RCC 7860 (cell line): Measurements from ENCODE around the gene LRRC70.
"Not testable (repeated sequence)": the region's sequence is repeated elsewhere in the genome, so short reads cannot be mapped to it uniquely, and the experiment has no call there.

Experiments used
- DNase-seq: peaks from one replicate; pipeline ENCODE4 v3.0.0-alpha.2; 2015; ENCODE audit warnings: low spot score
- FAIRE-seq: peaks from 2 replicates; lab custom pipeline; 2012; peaks lifted over from hg19 to GRCh38; lab: Jason Lieb, UNC

LRRC70 gene

GRCh38 chr5:62600560-62601252 is 22.1 kb downstream of the LRRC70 start:
- no peak for FAIRE-seq
- no peak for DNase-seq

DNA sequence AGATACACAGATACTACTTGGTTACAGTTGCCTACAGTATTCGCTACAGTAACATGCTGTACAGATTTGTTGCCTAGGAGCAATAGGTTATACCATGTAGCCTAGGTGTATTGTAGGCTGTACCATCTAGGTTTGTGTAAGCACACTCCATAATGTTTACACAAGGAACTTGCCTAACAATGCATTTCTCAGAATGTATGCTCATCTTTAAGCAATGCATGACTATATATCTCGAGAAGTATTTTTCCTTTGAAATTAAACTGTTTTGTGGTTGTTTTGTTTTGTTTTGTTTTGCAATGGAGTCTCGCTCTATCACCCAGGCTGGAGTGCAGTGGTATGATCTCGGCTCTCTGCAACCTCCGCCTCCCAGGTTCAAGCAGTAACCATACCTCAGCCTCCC is 25.3 kb downstream of the LRRC70 start:
- no peak for FAIRE-seq
- DNase-seq, result no peak

- FAIRE-seq (no peak), DNase-seq (no peak)
These were observed 27.0 kb downstream of the LRRC70 start for GRCh38 chr5:62605638-62606037.

- no peak for FAIRE-seq
These were observed 28.3 kb downstream of the LRRC70 start for GRCh38 chr5:62606878-62607277.

GRCh38 chr5:62607615-62608014 is 29.0 kb downstream of the LRRC70 start:
- FAIRE-seq (no peak), DNase-seq (no peak)

More at GRCh38 chr5:62606878-62607277, 28.3 kb downstream of the LRRC70 start:
- no peak for DNase-seq

DNA sequence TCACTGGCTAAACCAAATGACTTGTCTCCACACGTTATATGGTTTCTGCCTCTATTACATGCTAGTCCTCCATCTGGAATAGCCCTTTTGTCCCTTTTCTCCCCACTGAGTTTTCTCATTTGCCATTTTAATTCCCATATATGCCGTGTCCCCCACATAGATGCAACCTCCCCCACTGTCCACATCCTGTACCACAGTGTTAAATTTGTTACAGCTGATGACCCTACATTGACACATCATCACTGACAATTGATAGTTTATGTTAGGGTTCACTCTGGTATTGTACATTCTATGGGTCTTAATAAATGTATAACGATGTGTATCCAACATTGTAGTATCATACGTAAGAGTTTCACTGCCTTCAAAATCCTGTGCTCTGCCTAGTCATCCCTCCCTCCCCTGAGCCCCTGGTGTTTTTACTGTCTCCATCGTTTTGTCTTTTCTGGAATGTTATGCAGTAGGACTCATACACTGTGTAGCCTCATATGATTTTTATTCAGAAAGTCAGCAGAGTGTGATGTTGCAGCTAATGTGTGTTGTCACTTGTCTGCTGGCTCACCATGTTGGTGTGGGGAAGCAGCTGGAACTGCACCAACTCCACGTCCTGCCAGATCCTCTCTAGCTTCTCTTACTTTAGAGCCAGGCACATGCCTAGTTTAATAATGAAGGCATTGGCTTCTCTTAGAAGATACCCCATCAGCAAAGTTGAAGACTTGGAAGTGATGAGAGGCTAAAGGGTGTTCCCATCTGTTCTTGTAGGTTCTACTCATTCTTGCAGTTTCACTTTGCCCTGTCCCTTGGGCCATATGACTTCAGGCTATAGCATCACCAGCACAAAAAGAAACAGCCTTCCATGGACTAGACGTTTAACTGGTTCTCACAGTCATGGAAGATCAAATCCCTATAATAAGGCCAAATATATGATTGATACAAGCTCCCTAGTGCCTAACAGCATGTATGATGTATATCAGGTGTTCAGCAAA is 30.2 kb downstream of the LRRC70 start:
- no peak for DNase-seq
- no peak for FAIRE-seq

GRCh38 chr5:62614355-62614754 is 35.7 kb downstream of the LRRC70 start:
- no peak for FAIRE-seq
- no peak for DNase-seq

DNA sequence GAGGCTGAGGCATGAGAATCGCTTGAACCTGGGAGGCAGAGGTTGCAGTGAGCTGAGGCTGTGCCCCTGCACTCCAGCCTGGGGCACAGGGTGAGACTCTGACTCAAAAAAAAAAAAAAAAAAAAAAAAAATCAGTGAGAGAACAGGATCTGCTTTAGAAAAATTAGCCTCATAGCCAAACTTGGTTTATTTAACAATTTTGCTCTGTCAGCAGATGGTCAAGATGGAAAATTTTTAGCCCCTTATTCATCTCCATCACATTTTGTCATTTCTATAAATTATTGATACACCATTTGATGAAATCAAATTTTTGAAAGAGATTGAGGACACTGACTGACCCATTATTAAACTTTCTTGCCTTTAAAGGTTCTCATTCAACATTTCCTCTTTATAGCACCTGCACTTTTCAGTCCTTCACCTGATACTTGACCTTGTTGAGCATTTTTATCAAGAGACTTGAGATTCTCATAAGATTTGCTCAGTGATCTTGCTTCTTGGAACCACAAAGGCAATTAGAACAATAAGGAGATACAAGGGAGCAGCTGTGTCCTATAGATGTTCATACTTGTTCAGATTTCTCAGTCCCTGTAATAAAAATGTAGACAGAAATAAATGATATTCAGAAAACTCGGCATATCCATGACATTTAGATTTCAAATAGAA is 38.1 kb downstream of the LRRC70 start:
- DNase-seq (no peak), FAIRE-seq (no peak)

DNA sequence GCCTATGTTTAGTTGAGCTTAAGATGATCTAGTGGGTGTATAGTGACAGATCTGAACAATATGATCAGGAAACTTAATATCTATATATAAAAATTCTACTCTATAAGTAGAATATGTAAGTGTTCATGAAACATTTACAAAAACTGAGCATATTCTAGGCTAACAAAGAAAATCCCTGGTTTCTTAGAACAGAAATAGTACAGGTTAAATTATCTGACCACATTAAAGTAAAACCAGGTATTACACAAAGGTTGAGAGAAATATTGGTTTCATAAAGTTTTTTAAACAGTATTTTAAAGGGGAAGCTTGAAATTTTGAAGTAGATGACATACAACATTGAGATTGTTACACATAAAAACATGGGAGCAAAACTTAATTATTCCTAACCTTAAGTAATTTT is 39.3 kb downstream of the LRRC70 start:
- FAIRE-seq (no peak), DNase-seq (no peak)

DNA sequence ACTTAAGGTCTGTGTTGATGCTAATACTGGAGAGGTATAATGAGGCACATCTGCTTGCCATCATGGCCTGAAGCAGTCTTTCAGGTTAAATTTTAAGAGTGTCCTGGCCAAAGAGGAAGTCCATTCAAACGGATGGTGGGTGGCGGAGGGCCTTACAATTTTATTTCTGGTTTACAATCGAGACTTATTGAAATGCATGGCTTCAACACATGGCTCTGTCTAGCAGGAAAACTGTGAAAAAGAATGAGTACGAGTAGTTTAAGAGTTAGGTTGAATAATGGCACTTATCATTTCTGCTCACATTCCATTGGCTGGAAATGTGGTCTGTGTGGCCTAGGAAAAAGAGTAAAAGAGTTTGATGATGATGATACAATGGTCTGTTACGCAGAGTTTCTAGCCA is 42.1 kb downstream of the LRRC70 start:
- DNase-seq (no peak), FAIRE-seq (no peak)

- DNase-seq, result no peak
- no peak for FAIRE-seq
These were observed 42.7 kb downstream of the LRRC70 start for GRCh38 chr5:62621280-62621679.

DNA sequence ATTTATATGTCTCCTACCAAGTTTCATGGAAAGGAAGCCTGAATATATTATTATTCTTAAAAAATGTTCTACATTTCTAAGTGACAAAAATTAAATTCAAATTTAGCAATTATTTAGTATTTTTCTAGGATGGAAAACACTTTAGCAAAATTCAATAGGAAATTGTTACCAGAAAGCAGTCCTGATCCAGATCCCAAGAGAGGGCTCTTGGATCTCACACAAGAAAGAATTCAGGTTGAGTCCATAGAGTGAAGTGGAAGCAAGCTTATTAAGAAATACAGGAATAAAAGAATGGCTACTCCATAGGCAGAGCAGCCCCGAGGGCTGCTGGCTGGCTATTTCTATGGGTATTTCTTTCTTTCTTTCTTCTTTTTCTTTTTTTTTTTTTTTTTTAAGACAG is 44.7 kb downstream of the LRRC70 start:
- DNase-seq, result no peak
- no peak for FAIRE-seq

GRCh38 chr5:62624436-62624835 is 45.8 kb downstream of the LRRC70 start:
- FAIRE-seq, DNase-seq: not testable (repeated sequence)

DNA sequence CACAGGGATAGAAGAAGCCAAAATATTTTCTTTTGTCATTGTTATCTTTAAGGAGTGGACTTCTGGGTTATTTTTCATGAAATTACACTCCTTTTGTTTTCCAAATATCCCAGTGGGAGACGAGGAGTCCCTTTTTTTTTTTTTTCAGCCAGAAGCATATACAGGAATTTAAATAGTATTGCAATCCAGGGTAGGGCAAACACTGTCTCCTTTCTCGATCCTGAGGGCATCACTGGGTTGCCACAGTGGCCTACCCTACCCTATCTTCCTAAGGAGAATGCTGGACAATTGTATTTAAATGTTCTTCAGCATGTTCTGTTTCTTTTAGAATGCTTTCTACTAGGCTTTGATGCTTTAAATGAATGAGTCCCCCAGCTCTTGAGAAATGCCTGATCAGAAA is 47.9 kb downstream of the LRRC70 start:
- DNase-seq (no peak), FAIRE-seq (no peak)

DNA sequence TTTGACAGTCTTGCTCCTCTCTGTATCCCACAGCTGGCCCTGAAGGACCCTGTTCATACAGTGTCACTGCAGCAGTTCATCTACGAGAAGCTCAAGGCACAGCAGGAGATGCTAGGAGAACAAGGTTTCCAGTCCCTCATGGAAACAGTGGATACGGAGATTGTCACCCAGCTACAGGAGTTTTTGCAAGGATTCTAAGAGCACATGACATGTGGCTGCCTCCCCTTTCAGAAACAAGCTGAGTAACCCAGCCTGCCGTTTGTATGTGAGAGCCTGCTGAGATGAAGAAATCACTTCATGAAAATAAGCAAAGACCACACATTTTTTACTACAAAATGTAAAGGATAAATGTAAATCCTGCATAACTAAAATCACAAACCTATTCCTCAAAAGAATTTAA is 48.5 kb downstream of the LRRC70 start:
- FAIRE-seq, result no peak
- no peak for DNase-seq

- FAIRE-seq, result no peak
- DNase-seq, result no peak
These were observed 49.3 kb downstream of the LRRC70 start for GRCh38 chr5:62627901-62628300.
